Esophagus muscularis mucosa (tissue), 4 donors: ENCODE measurements around the gene PKD2L1. TPM values are rescaled to one million over a fixed set of nuclear protein-coding genes. Genes with fewer than 3 reads are reported as not detected.
"Not testable (repeated sequence)": the region's sequence is repeated elsewhere in the genome, so short reads cannot be mapped to it uniquely, and the experiment has no call there.

Experiments
- DNase-seq: peaks from one replicate; pipeline ENCODE4 v3.0.0-alpha.2; 2017; ENCODE audit errors: extremely low spot score
- H3K27ac ChIP-seq, 4 donors: fragments of 200-600 bp; sonication (generic); replicated peaks in 1 of 4; 1 replicate in 3 of 4; 2 replicates in 1 of 4; pipeline ENCODE4 v1.5.1; 2016 to 2019; ENCODE audit warnings: mild to moderate bottlenecking in 1 of 4
- H3K27me3 ChIP-seq, 4 donors: fragments of 200-600 bp; sonication (generic); one replicate each; pipeline versions ENCODE4 v1.5.1 to v1.6.0; 2016 to 2019
- H3K36me3 ChIP-seq, 4 donors: fragments of 200-600 bp; sonication (generic); one replicate each; pipeline ENCODE4 v1.5.1; 2016 to 2019
- H3K4me1 ChIP-seq, 4 donors: fragments of 200-600 bp; sonication (generic); one replicate each; pipeline ENCODE4 v1.5.1; 2016 to 2019
- H3K4me3 ChIP-seq, 4 donors: fragments of 200-600 bp; sonication (generic); 1 replicate in 2 of 4; 2 replicates in 2 of 4; pipeline ENCODE4 v1.5.1; 2016 to 2019; ENCODE audit warnings: mild to moderate bottlenecking in 4 of 4, moderate library complexity in 1 of 4
- H3K9me3 ChIP-seq, 4 donors: fragments of 200-600 bp; sonication (generic); 1 replicate in 3 of 4; 2 replicates in 1 of 4; pipeline ENCODE4 v1.5.1; 2016 to 2019
- CTCF ChIP-seq, 3 experiments: fragments of 200-600 bp in 2 of 3; fragments of 450-650 bp in 1 of 3; sonication (generic) in 2 of 3; IDR thresholded peaks; one replicate each; pipeline ENCODE4 v1.5.1; 2017 to 2019; ENCODE audit warnings: antibody characterized with exemption in 3 of 3, mild to moderate bottlenecking in 2 of 3, moderate library complexity in 1 of 3
- EP300 ChIP-seq: sonication (generic); formaldehyde crosslinking; IDR thresholded peaks from one replicate; pipeline ENCODE4 v1.6.1; 2017; ENCODE audit warnings: antibody characterized with exemption
- POLR2A ChIP-seq: fragments of 450-650 bp; IDR thresholded peaks from one replicate; pipeline ENCODE4 v1.6.1; 2017; ENCODE audit warnings: antibody characterized with exemption, moderate library complexity, mild to moderate bottlenecking, low read depth
- POLR2AphosphoS5 ChIP-seq, 2 donors: sonication (generic); formaldehyde crosslinking; IDR thresholded peaks; one replicate each; pipeline ENCODE4 v1.6.1; 2017; ENCODE audit warnings: antibody characterized with exemption in 2 of 2
- WGBS: methylation state at CpG from one replicate; pipeline ENCODE4 v1.1.5; 2018; 5-methylcytosine and 5-hydroxymethylcytosine counted together
- intact Hi-C: fragments of 100-400 bp; cut with DNase I; formaldehyde crosslinking; loops from one replicate; pipeline ENCODE4 v1.15.1; 2023
- total RNA-seq, 4 donors: library from RNA; depleted of rRNA; stranded (reverse); fragments of >200 nt; gene quantifications; one replicate each; pipeline versions ENCODE4 v1.1.0 to v1.2.1, GENCODE V29; 2016

The PKD2L1 gene
- total RNA-seq, 4 donors from 2014 or later, result not detected

- DNase-seq, result no peak
- Histone ChIP-seq H3K36me3 (peaks cover 0 to 19% (median 5%) of the 10 kb centered on the region in 4 donors), H3K27me3 (no peaks in the 10 kb centered on the region), H3K27ac (no peak overlapping the region), H3K4me3 (no peak overlapping the region), H3K4me1 (peaks cover 25 to 37% (median 35%) of the 10 kb centered on the region in 4 donors), H3K9me3 (no peaks in the 10 kb centered on the region)
- no peak for TF ChIP-seq EP300
- TF ChIP-seq POLR2AphosphoS5 (IDR thresholded peaks at IDR 0.05), result no peak
- no peak for TF ChIP-seq CTCF (IDR thresholded peaks at IDR 0.05)
- no peak for TF ChIP-seq POLR2A
- WGBS, result 84% methylated on average over 5 of the region's 5 CpGs
- intact Hi-C loops, result loop anchor here (5.0 kb wide), 1 partner anchor 556 kb away; the partner anchor contains the start of genes COX15 and CUTC
Measured at GRCh38 chr10:100288196-100288595, 41.8 kb downstream of the PKD2L1 start.

- Histone ChIP-seq H3K27me3 (no peaks in the 10 kb centered on the region), H3K4me1 (peaks cover 25 to 41% (median 39%) of the 10 kb centered on the region in 4 donors), H3K27ac (peak overlapping the region in 1 of 4 donors; percentile 88), H3K9me3 (no peaks in the 10 kb centered on the region), H3K36me3 (peaks cover 0 to 20% (median 7%) of the 10 kb centered on the region in 4 donors), H3K4me3 (no peak overlapping the region)
- 95% methylated on average over 6 of the region's 6 CpGs for WGBS
- intact Hi-C loops, result loop anchor here (5.0 kb wide), 1 partner anchor 555 kb away; the partner anchor contains the start of genes COX15 and CUTC
- TF ChIP-seq CTCF (IDR thresholded peaks at IDR 0.05) (no peak), POLR2A (no peak), EP300 (no peak), POLR2AphosphoS5 (IDR thresholded peaks at IDR 0.05) (no peak)
- DNase-seq, result no peak
Measured at GRCh38 chr10:100287756-100288155, 42.3 kb downstream of the PKD2L1 start.

DNA sequence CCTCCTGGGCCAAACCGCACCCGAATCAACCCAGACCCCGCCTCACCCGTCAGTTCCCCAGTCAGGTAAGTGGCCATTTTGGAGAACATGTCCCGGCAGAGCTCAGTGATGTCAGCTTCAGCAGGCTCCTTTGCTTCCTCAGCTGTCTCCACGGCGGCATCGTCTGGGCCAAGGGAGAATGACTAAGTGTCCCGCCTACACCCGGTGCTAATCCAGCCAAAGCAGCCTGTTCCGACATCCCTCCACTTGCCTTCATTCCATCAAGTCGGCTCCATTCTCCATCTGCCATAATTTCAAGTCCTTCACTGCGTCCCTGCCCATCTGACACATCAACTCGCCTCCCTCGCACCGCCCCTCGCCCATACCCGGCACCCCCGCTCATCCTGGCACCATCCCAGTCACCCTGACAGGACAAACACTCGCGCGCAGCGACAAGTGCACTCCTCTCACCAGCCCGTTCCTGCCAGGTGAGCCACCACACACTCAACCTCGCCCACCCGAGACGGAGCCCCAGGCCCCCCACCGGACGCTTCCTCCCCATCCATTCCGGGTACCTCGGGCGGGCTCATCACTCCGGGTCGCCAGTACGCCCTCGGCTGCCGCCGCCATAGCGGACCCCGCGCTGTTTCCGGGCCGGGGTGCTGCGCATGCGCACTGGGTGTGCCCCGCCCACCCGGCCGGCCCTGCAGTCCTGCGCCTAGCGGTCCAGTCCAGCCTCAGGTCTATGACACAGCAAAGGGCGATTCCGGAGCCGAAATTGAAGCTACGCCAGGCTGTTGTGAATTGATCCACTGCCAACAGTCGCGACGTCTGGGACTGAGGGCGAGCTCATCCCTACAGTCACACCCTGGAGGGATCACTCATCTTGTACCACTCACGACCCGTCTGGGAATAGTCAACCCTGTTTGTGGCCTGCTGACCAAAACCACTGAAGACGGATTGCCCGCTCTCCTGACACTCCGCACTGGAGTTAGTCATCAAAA is 43.7 kb downstream of the PKD2L1 start, which contains the start of gene BLOC1S2:
TSS of gene BLOC1S2 (minus strand) at position 630 of the 983 bp plus-strand sequence. CDS start at position 609, 21 bp downstream.
- Histone ChIP-seq H3K27me3 (no peaks in the 10 kb centered on the region), H3K4me1 (peaks cover 25 to 50% (median 42%) of the 10 kb centered on the region in 4 donors), H3K9me3 (no peaks in the 10 kb centered on the region), H3K36me3 (peaks cover 0 to 28% (median 11%) of the 10 kb centered on the region in 4 donors), H3K4me3 (peak within 1 kb of the TSS; percentile 72 to 92 (median 81)), H3K27ac (peak within 1 kb of the TSS; percentile 88 to 98 (median 93))
- TF ChIP-seq POLR2AphosphoS5 (IDR thresholded peaks at IDR 0.05) (peak; percentile 94 to 96), EP300 (no peak), POLR2A (peak; percentile 79), CTCF (IDR thresholded peaks at IDR 0.05) (peak in 2 of 3 experiments; percentile 20 to 37)
- intact Hi-C loops, result loop anchor here (5.0 kb wide), 1 partner anchor 554 kb away; the partner anchor contains the start of genes COX15 and CUTC
- DNase-seq, result peak; percentile 96
- 2% methylated on average over 37 of the region's 63 CpGs for WGBS

- WGBS, result 86% methylated on average over 12 of the region's 12 CpGs
- peaks cover 25 to 50% (median 42%) of the 10 kb centered on the region in 4 donors for H3K4me1 ChIP-seq
- not testable (repeated sequence) for H3K9me3 ChIP-seq, H3K27me3 ChIP-seq, DNase-seq
- H3K36me3 ChIP-seq, result peaks cover 1 to 38% (median 19%) of the 10 kb centered on the region in 4 donors
- intact Hi-C loops, result loop anchor here (5.0 kb wide), 1 partner anchor 553 kb away; the partner anchor contains the start of genes COX15 and CUTC
- peak overlapping the region; percentile 72 to 92 (median 81) for H3K4me3 ChIP-seq
- H3K27ac ChIP-seq, result peak overlapping the region; percentile 88 to 98 (median 93)
Measured at GRCh38 chr10:100285326-100285725, 44.7 kb downstream of the PKD2L1 start.

DNA sequence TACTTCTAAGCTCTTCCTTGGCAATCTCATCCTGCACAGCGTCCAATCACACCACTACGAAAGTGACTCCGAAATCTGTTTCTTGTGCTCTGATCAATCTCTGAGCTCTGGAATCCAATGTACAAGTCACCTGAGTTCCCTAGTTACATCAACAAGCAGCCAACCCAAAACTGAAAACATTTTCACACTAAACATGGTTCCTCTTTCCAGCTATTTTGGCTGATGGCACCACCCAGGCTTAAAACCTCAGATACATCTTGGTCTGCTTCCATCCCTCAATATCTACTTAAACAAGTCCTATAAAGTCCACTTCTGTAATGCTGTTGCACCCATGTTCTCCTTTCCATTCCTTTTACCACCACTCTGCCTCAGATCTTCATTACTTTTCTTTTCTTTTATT is 47.1 kb downstream of the PKD2L1 start:
- no peak for DNase-seq
- Histone ChIP-seq H3K4me3 (no peak overlapping the region), H3K9me3 (no peaks in the 10 kb centered on the region), H3K4me1 (peaks cover 25 to 50% (median 42%) of the 10 kb centered on the region in 4 donors), H3K27me3 (no peaks in the 10 kb centered on the region), H3K27ac (no peak overlapping the region), H3K36me3 (peaks cover 19 to 56% (median 37%) of the 10 kb centered on the region in 4 donors)
- TF ChIP-seq POLR2A (no peak), POLR2AphosphoS5 (IDR thresholded peaks at IDR 0.05) (no peak), CTCF (IDR thresholded peaks at IDR 0.05) (no peak), EP300 (no peak)
- WGBS, result 95% methylated on average over 3 of the region's 3 CpGs
- intact Hi-C loops, result no loop called here

DNA sequence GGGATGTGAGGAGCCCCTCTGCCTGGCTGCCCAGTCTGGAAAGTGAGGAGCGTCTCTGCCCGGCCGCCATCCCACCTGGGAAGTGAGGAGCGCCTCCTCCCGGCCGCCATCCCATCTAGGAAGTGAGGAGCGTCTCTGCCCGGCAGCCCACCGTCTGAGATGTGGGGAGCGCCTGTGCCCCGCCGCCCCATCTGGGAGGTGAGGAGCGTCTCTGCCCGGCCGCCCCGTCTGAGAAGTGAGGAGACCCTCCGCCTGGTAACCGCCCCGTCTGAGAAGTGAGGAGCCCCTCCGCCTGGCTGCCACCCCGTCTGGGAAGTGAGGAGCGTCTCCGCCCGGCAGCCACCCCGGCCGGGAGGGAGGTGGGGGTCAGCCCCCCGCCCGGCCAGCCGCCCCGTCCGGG is 53.1 kb downstream of the PKD2L1 start:
- DNase-seq, H3K27me3 ChIP-seq, H3K27ac ChIP-seq, H3K4me3 ChIP-seq, intact Hi-C loops, H3K9me3 ChIP-seq, H3K4me1 ChIP-seq: not testable (repeated sequence)
- peaks cover 32 to 56% (median 50%) of the 10 kb centered on the region in 4 donors for H3K36me3 ChIP-seq
- no CpG with 5 or more reads among the region's 31 CpGs for WGBS
